Astrocyte (in vitro differentiated cells and primary cell): ENCODE measurements around the gene ELMO1.

Source experiments
- CTCF ChIP-seq: IDR thresholded peaks from 2 replicates; pipeline ENCODE4 v1.5.1; 2011; ENCODE audit warnings: low read depth, mild to moderate bottlenecking, inconsistent platforms, low read length, moderate library complexity; ENCODE audit not compliant: insufficient read depth
- EZH2 ChIP-seq: IDR thresholded peaks from 2 replicates; pipeline ENCODE4 v1.6.1; 2012; ENCODE audit warnings: mild to moderate bottlenecking, low read length, inconsistent platforms; ENCODE audit not compliant: insufficient read depth

DNA sequence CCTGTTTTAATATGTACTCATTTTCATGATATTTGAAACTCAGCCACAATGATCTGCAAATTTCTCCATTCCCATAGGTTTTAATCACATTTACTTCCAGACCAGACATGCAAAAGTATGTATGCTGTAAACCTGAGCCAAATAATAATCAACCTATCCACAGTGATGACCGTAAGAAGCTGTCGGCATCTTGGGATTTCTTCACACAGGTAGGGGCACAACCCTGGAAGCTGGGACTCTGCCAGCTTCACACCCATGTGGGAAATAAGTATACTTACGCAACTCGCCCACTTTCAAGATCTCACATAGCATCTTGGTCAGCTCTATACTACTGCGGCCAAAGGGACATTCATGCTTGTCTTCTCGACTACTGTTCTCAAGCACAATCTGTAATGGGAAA lies 352.3 kb downstream of the ELMO1 start:
- TF ChIP-seq CTCF (no peak), EZH2 (no peak)
